ENCODE results near the gene NT5DC4. TPM values are rescaled to one million over a fixed set of nuclear protein-coding genes. Genes with fewer than 3 reads are reported as not detected.

The NT5DC4 gene
- polyA plus RNA-seq, 1 of the 3 experiments (the other 2 are of a cell fraction), result not detected

GRCh38 chr2:112705575-112705974 lies 15.2 kb upstream of the NT5DC4 start:
- H3F3A ChIP-seq (replicated peaks; ENCODE audit: insufficient read depth), result peaks cover 4% of the 10 kb centered on the region
- H3K9ac ChIP-seq, result no peak overlapping the region
- H3K4me1 ChIP-seq (ENCODE audit: control insufficient read depth in 1 of 2, insufficient read depth in 2 of 2, low read depth in 1 of 2, low read length in 1 of 2), result no peaks in the 10 kb centered on the region
- H2AFZ ChIP-seq (ENCODE audit: low read depth), result no peak overlapping the region
- TF ChIP-seq POLR2AphosphoS5 (IDR thresholded peaks at IDR 0.05; ENCODE audit: low read depth, low read length) (no peak), CTCF (IDR thresholded peaks at IDR 0.05) (no peak), RAD21 (IDR thresholded peaks at IDR 0.05; ENCODE audit: low read length) (no peak), EP300 (IDR thresholded peaks at IDR 0.05; ENCODE audit: borderline replicate concordance in 1 of 2, low read depth in 1 of 2, low read length in 1 of 2) (no peak), NFIC (IDR thresholded peaks at IDR 0.05; ENCODE audit: borderline replicate concordance) (no peak), NRF1 (IDR thresholded peaks at IDR 0.05; ENCODE audit: low read depth, low read length) (no peak), YY1 (IDR thresholded peaks at IDR 0.05; ENCODE audit: low read depth) (no peak), TCF12 (IDR thresholded peaks at IDR 0.05) (no peak), JUND (IDR thresholded peaks at IDR 0.05) (no peak), RCOR1 (IDR thresholded peaks at IDR 0.05; ENCODE audit: low read length) (no peak)
- TF ChIP-seq, protein P1, sequence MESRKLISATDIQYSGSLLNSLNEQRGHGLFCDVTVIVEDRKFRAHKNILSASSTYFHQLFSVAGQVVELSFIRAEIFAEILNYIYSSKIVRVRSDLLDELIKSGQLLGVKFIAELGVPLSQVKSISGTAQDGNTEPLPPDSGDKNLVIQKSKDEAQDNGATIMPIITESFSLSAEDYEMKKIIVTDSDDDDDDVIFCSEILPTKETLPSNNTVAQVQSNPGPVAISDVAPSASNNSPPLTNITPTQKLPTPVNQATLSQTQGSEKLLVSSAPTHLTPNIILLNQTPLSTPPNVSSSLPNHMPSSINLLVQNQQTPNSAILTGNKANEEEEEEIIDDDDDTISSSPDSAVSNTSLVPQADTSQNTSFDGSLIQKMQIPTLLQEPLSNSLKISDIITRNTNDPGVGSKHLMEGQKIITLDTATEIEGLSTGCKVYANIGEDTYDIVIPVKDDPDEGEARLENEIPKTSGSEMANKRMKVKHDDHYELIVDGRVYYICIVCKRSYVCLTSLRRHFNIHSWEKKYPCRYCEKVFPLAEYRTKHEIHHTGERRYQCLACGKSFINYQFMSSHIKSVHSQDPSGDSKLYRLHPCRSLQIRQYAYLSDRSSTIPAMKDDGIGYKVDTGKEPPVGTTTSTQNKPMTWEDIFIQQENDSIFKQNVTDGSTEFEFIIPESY (IDR thresholded peaks at IDR 0.05; ENCODE audit: borderline replicate concordance, low read depth), result no peak
- TF ChIP-seq, protein P2, sequence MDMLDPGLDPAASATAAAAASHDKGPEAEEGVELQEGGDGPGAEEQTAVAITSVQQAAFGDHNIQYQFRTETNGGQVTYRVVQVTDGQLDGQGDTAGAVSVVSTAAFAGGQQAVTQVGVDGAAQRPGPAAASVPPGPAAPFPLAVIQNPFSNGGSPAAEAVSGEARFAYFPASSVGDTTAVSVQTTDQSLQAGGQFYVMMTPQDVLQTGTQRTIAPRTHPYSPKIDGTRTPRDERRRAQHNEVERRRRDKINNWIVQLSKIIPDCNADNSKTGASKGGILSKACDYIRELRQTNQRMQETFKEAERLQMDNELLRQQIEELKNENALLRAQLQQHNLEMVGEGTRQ (IDR thresholded peaks at IDR 0.05; ENCODE audit: borderline replicate concordance, low read depth, low read length), result no peak
- H3K4me2 ChIP-seq, result no peak overlapping the region
- no peaks in the 10 kb centered on the region for H3K36me3 ChIP-seq (replicated peaks in 1 of 2; ENCODE audit: control insufficient read depth in 1 of 2, insufficient read depth in 2 of 2, low read length in 1 of 2)
- no peak for DNase-seq
- POLR2A ChIA-PET, result no interaction called here
- no peak overlapping the region for H3K27ac ChIP-seq (ENCODE audit: low read depth in 2 of 2, low read length in 1 of 2)
- H4K20me1 ChIP-seq (ENCODE audit: insufficient read depth), result no peaks in the 10 kb centered on the region
- H3K27me3 ChIP-seq (ENCODE audit: insufficient read depth), result no peaks in the 10 kb centered on the region
- 83% methylated on average over 4 of the region's 4 CpGs for WGBS (ENCODE audit: low lambda C conversion rate)
- no peaks in the 10 kb centered on the region for H3K79me2 ChIP-seq (ENCODE audit: insufficient read depth)
- H3K9me3 ChIP-seq, result no peaks in the 10 kb centered on the region
- H3K9me2 ChIP-seq, result no peaks in the 10 kb centered on the region
- CTCF ChIA-PET, result interaction anchor here (1.0 to 5.6 kb wide), 3 partner anchors 14 to 106 kb away, joined by 3 to 22 read pairs (median 22); no protein-coding TSS in a partner anchor
- H3K4me3 ChIP-seq (ENCODE audit: low read depth in 2 of 2, low read length in 1 of 2), result no peak overlapping the region

- no peaks in the 10 kb centered on the region for H3K27me3 ChIP-seq (ENCODE audit: insufficient read depth)
- H3K36me3 ChIP-seq (replicated peaks in 1 of 2; ENCODE audit: control insufficient read depth in 1 of 2, insufficient read depth in 2 of 2, low read length in 1 of 2), result no peaks in the 10 kb centered on the region
- H3K9ac ChIP-seq, result no peak overlapping the region
- ChIA-PET POLR2A (no interaction called here), CTCF (interaction anchor here (1.0 to 5.6 kb wide), 4 partner anchors 15 to 106 kb away, joined by 3 to 22 read pairs (median 13); no protein-coding TSS in a partner anchor)
- H3K27ac ChIP-seq (ENCODE audit: low read depth in 2 of 2, low read length in 1 of 2), result no peak overlapping the region
- no peaks in the 10 kb centered on the region for H3K79me2 ChIP-seq (ENCODE audit: insufficient read depth)
- WGBS (ENCODE audit: low lambda C conversion rate), result 56% methylated on average over 5 of the region's 5 CpGs
- DNase-seq, result no peak
- peaks cover 4% of the 10 kb centered on the region for H3F3A ChIP-seq (replicated peaks; ENCODE audit: insufficient read depth)
- H2AFZ ChIP-seq (ENCODE audit: low read depth), result peak overlapping the region; percentile 5; the same call in 1 of the 2 replicates
- H3K9me3 ChIP-seq, result no peaks in the 10 kb centered on the region
- H3K4me1 ChIP-seq (ENCODE audit: control insufficient read depth in 1 of 2, insufficient read depth in 2 of 2, low read depth in 1 of 2, low read length in 1 of 2), result no peaks in the 10 kb centered on the region
- no peak overlapping the region for H3K4me3 ChIP-seq (ENCODE audit: low read depth in 2 of 2, low read length in 1 of 2)
- H3K4me2 ChIP-seq, result no peak overlapping the region
- no peaks in the 10 kb centered on the region for H3K9me2 ChIP-seq
- no peaks in the 10 kb centered on the region for H4K20me1 ChIP-seq (ENCODE audit: insufficient read depth)
- TF ChIP-seq, protein P3, sequence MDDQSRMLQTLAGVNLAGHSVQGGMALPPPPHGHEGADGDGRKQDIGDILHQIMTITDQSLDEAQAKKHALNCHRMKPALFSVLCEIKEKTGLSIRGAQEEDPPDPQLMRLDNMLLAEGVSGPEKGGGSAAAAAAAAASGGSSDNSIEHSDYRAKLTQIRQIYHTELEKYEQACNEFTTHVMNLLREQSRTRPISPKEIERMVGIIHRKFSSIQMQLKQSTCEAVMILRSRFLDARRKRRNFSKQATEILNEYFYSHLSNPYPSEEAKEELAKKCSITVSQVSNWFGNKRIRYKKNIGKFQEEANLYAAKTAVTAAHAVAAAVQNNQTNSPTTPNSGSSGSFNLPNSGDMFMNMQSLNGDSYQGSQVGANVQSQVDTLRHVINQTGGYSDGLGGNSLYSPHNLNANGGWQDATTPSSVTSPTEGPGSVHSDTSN (IDR thresholded peaks at IDR 0.05), result no peak
- TF ChIP-seq, protein P4, sequence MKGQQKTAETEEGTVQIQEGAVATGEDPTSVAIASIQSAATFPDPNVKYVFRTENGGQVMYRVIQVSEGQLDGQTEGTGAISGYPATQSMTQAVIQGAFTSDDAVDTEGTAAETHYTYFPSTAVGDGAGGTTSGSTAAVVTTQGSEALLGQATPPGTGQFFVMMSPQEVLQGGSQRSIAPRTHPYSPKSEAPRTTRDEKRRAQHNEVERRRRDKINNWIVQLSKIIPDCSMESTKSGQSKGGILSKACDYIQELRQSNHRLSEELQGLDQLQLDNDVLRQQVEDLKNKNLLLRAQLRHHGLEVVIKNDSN (IDR thresholded peaks at IDR 0.05; ENCODE audit: borderline replicate concordance, low read depth), result no peak
- TF ChIP-seq, protein P2 (IDR thresholded peaks at IDR 0.05; ENCODE audit: borderline replicate concordance, low read depth, low read length), result no peak
- TF ChIP-seq MXI1 (IDR thresholded peaks at IDR 0.05; ENCODE audit: low read depth, low read length), result no peak
- TF ChIP-seq EP300 (IDR thresholded peaks at IDR 0.05; ENCODE audit: borderline replicate concordance in 1 of 2, low read depth in 1 of 2, low read length in 1 of 2), result no peak
- no peak for TF ChIP-seq TEAD4 (IDR thresholded peaks at IDR 0.05; ENCODE audit: borderline replicate concordance, insufficient read depth)
- no peak for TF ChIP-seq TAF1 (IDR thresholded peaks at IDR 0.05; ENCODE audit: borderline replicate concordance, low read depth, low read length)
- no peak for TF ChIP-seq FOXJ3 (CRISPR knock-in tag; IDR thresholded peaks at IDR 0.05)
- no peak for TF ChIP-seq ELF1 (IDR thresholded peaks at IDR 0.05)
- no peak for TF ChIP-seq RAD21 (IDR thresholded peaks at IDR 0.05; ENCODE audit: low read length)
- TF ChIP-seq SMC3 (IDR thresholded peaks at IDR 0.05; ENCODE audit: low read depth, low read length), result no peak
- no peak for TF ChIP-seq FOXM1 (IDR thresholded peaks at IDR 0.05; ENCODE audit: low read depth)
Measured at GRCh38 chr2:112706170-112706664, 14.6 kb upstream of the NT5DC4 start.
